Stimulated activated CD4-positive, alpha-beta T cell treated with anti-CD3 and anti-CD28 coated beads, Interleukin-2, amount 100 ng/mL, for 48 hours (primary cell): Measurements from ENCODE around the gene CCL2.

Experiments used
- DNase-seq, 2 donors: peaks; one replicate each; pipeline ENCODE4 v3.0.0-alpha.2; 2020

The CCL2 gene

GRCh38 chr17:34275881-34276280 is 20.8 kb downstream of the CCL2 start:
- DNase-seq = no peak

- no peak for DNase-seq
These were observed 21.7 kb downstream of the CCL2 start for GRCh38 chr17:34276826-34277225.

- DNase-seq = no peak
These were observed 28.5 kb downstream of the CCL2 start for GRCh38 chr17:34283571-34283970.

GRCh38 chr17:34285286-34285792 is 30.3 kb downstream of the CCL2 start, which contains the start of gene CCL11:
Gene CCL11 (plus strand): TSS chr17:34285742. CDS start chr17:34285809, 67 bp downstream.
- no peak for DNase-seq

- DNase-seq = no peak
These were observed 32.8 kb downstream of the CCL2 start for GRCh38 chr17:34287875-34288274.

- no peak for DNase-seq
These were observed 35.5 kb downstream of the CCL2 start for GRCh38 chr17:34290586-34290985.

- DNase-seq = no peak
These were observed 36.8 kb downstream of the CCL2 start for GRCh38 chr17:34291721-34292348.

GRCh38 chr17:34299027-34299426 is 43.9 kb downstream of the CCL2 start:
- no peak for DNase-seq

GRCh38 chr17:34299956-34300577 is 45.0 kb downstream of the CCL2 start:
- DNase-seq = no peak

GRCh38 chr17:34300652-34301370 is 45.7 kb downstream of the CCL2 start:
- no peak for DNase-seq

GRCh38 chr17:34301986-34302385 is 46.9 kb downstream of the CCL2 start:
- DNase-seq = no peak

GRCh38 chr17:34302636-34303035 is 47.6 kb downstream of the CCL2 start:
- no peak for DNase-seq

- DNase-seq = no peak
These were observed 48.5 kb downstream of the CCL2 start for GRCh38 chr17:34303606-34304005.

GRCh38 chr17:34305061-34305460 is 50.0 kb downstream of the CCL2 start:
- DNase-seq = no peak

GRCh38 chr17:34305606-34306005 is 50.5 kb downstream of the CCL2 start:
- DNase-seq = no peak

- DNase-seq = no peak
These were observed 51.4 kb downstream of the CCL2 start for GRCh38 chr17:34306466-34306865.
